ENCODE data around the gene SERPINB4.

The SERPINB4 gene

GRCh38 chr18:63627819-63628218 is 16.2 kb downstream of the SERPINB4 start:
- H2AFZ ChIP-seq (ENCODE audit: low read depth, low read length, severe bottlenecking): no peak overlapping the region
- TF ChIP-seq EZH2phosphoT487 (conservative IDR thresholded peaks at IDR 0.05; ENCODE audit: low read length): no peak
- TF ChIP-seq, protein P1, sequence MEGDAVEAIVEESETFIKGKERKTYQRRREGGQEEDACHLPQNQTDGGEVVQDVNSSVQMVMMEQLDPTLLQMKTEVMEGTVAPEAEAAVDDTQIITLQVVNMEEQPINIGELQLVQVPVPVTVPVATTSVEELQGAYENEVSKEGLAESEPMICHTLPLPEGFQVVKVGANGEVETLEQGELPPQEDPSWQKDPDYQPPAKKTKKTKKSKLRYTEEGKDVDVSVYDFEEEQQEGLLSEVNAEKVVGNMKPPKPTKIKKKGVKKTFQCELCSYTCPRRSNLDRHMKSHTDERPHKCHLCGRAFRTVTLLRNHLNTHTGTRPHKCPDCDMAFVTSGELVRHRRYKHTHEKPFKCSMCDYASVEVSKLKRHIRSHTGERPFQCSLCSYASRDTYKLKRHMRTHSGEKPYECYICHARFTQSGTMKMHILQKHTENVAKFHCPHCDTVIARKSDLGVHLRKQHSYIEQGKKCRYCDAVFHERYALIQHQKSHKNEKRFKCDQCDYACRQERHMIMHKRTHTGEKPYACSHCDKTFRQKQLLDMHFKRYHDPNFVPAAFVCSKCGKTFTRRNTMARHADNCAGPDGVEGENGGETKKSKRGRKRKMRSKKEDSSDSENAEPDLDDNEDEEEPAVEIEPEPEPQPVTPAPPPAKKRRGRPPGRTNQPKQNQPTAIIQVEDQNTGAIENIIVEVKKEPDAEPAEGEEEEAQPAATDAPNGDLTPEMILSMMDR (IDR thresholded peaks at IDR 0.05; ENCODE audit: insufficient read depth, low read length, poor library complexity, severe bottlenecking): no peak
- H3K4me2 ChIP-seq (ENCODE audit: low read depth, low read length, poor library complexity, severe bottlenecking): no peak overlapping the region

DNA sequence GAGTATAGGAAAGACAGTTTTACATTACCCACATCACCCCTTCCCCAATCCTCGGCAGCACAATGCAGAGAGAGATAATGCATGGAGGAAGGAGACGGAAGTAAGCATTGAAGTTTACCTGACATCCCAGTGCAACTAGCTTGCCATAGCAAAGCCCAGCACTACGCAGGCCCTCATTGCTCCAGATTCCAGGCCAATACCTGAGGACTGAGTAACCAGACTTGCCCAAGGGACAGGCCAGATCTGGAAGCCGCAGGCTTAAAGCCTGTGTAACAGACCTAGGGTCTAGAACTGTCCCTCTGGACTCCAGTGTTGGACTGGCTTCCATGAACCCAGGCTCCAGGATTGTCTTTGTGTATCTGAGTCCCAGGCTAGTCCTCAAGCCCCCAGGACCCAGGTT is 17.6 kb downstream of the SERPINB4 start:
- TF ChIP-seq, protein P1 (IDR thresholded peaks at IDR 0.05; ENCODE audit: insufficient read depth, low read length, poor library complexity, severe bottlenecking): no peak
- TF ChIP-seq EZH2phosphoT487 (conservative IDR thresholded peaks at IDR 0.05; ENCODE audit: low read length): no peak
- Histone ChIP-seq H3K9ac (ENCODE audit: low read length) (no peak overlapping the region), H3K27ac (ENCODE audit: low read depth, low read length) (no peak overlapping the region), H3K9me2 (replicated peaks; ENCODE audit: insufficient read depth, low read length) (no peaks in the 10 kb centered on the region), H3F3A (ENCODE audit: insufficient read depth) (no peaks in the 10 kb centered on the region), H2AFZ (ENCODE audit: low read depth, low read length, severe bottlenecking) (no peak overlapping the region), H3K9me3 (ENCODE audit: insufficient read depth, low read length) (peaks cover 21% of the 10 kb centered on the region; the same call in 1 of the 2 replicates), H3K79me2 (ENCODE audit: insufficient read depth, low read length) (no peaks in the 10 kb centered on the region), H3K27me3 (ENCODE audit: low read length) (0 out of 2 replicates have a peak, but pooled peaks cover 1% of the 10 kb centered on the region), H3K4me2 (ENCODE audit: low read depth, low read length, poor library complexity, severe bottlenecking) (no peak overlapping the region), H4K20me1 (ENCODE audit: low read depth, low read length) (no peaks in the 10 kb centered on the region), H3K36me3 (ENCODE audit: low read length) (no peaks in the 10 kb centered on the region), H3K4me3 (ENCODE audit: insufficient read depth, low read length, poor library complexity, severe bottlenecking) (no peak overlapping the region)

More at GRCh38 chr18:63627819-63628218, 16.2 kb downstream of the SERPINB4 start:
- no peak overlapping the region for H3K9ac ChIP-seq (ENCODE audit: low read length)
- H3K27ac ChIP-seq (ENCODE audit: low read depth, low read length): no peak overlapping the region
- H3K27me3 ChIP-seq (ENCODE audit: low read length): 0 out of 2 replicates have a peak, but pooled peaks cover 3% of the 10 kb centered on the region
- H3K9me3 ChIP-seq (ENCODE audit: insufficient read depth, low read length): peaks cover 21% of the 10 kb centered on the region; the same call in 1 of the 2 replicates
- H3K9me2 ChIP-seq (replicated peaks; ENCODE audit: insufficient read depth, low read length): no peaks in the 10 kb centered on the region
- H4K20me1 ChIP-seq (ENCODE audit: low read depth, low read length): no peaks in the 10 kb centered on the region
- H3K79me2 ChIP-seq (ENCODE audit: insufficient read depth, low read length): no peaks in the 10 kb centered on the region
- H3F3A ChIP-seq (ENCODE audit: insufficient read depth): no peaks in the 10 kb centered on the region
- no peaks in the 10 kb centered on the region for H3K36me3 ChIP-seq (ENCODE audit: low read length)
- no peak overlapping the region for H3K4me3 ChIP-seq (ENCODE audit: insufficient read depth, low read length, poor library complexity, severe bottlenecking)

GRCh38 chr18:63624863-63625262 is 19.2 kb downstream of the SERPINB4 start:
- H3F3A ChIP-seq (ENCODE audit: insufficient read depth): no peaks in the 10 kb centered on the region

More at GRCh38 chr18:63624863-63625262, 19.2 kb downstream of the SERPINB4 start:
- no peak overlapping the region for H3K27ac ChIP-seq (ENCODE audit: low read depth, low read length)
- H3K4me3 ChIP-seq (ENCODE audit: insufficient read depth, low read length, poor library complexity, severe bottlenecking): no peak overlapping the region
- TF ChIP-seq, protein P1 (IDR thresholded peaks at IDR 0.05; ENCODE audit: insufficient read depth, low read length, poor library complexity, severe bottlenecking): no peak
- no peak for TF ChIP-seq EZH2phosphoT487 (conservative IDR thresholded peaks at IDR 0.05; ENCODE audit: low read length)
- no peak overlapping the region for H3K4me2 ChIP-seq (ENCODE audit: low read depth, low read length, poor library complexity, severe bottlenecking)
- no peaks in the 10 kb centered on the region for H3K9me2 ChIP-seq (replicated peaks; ENCODE audit: insufficient read depth, low read length)
- no peaks in the 10 kb centered on the region for H4K20me1 ChIP-seq (ENCODE audit: low read depth, low read length)
- H3K79me2 ChIP-seq (ENCODE audit: insufficient read depth, low read length): no peaks in the 10 kb centered on the region
- H3K27me3 ChIP-seq (ENCODE audit: low read length): no peaks in the 10 kb centered on the region
- peaks cover 21% of the 10 kb centered on the region; the same call in 1 of the 2 replicates for H3K9me3 ChIP-seq (ENCODE audit: insufficient read depth, low read length)
- H2AFZ ChIP-seq (ENCODE audit: low read depth, low read length, severe bottlenecking): no peak overlapping the region
- H3K9ac ChIP-seq (ENCODE audit: low read length): no peak overlapping the region
- no peaks in the 10 kb centered on the region for H3K36me3 ChIP-seq (ENCODE audit: low read length)
